Measurements from ENCODE around the gene FOXRED2.

- no peak for TF ChIP-seq CTCF (conservative IDR thresholded peaks at IDR 0.05 in 1 of 2, IDR thresholded peaks at IDR 0.05 in 1 of 2; ENCODE audit: low read depth in 1 of 2, low read length in 2 of 2)
- no peak for TF ChIP-seq EZH2 (IDR thresholded peaks at IDR 0.05; ENCODE audit: low read length, missing control alignments)
These were observed 46.6 kb downstream of the FOXRED2 start for GRCh38 chr22:36460202-36460601.
